ENCODE results near the gene SAPCD1. TPM values are rescaled to one million over a fixed set of nuclear protein-coding genes. Genes with fewer than 3 reads are reported as not detected.

Gene SAPCD1
- total RNA-seq: 1.8 and 2.3 TPM in 2 replicates

GRCh38 chr6:31762356-31762755 is at the start of gene SAPCD1:
SAPCD1 (plus strand) TSS chr6:31762656; CDS start chr6:31763055, 399 bp downstream.

GRCh38 chr6:31715022-31715958 is 47.2 kb upstream of the SAPCD1 start, which contains the start of gene LY6G6D:
LY6G6D (plus strand) TSS chr6:31715348; CDS start chr6:31715356, 8 bp downstream.

GRCh38 chr6:31721351-31722020 is 41.0 kb upstream of the SAPCD1 start, which contains the start of gene LY6G6C:
LY6G6C (minus strand) TSS chr6:31721746; CDS start chr6:31721679, 67 bp downstream.

GRCh38 chr6:31723245-31723979 is 39.0 kb upstream of the SAPCD1 start, which contains the start of gene MPIG6B:
MPIG6B (plus strand) TSS chr6:31723373; CDS start chr6:31723384, 11 bp downstream.

GRCh38 chr6:31728767-31729514 is 33.5 kb upstream of the SAPCD1 start, which contains the start of gene DDAH2:
DDAH2 (minus strand) TSS chr6:31729299; CDS start chr6:31729161, 138 bp downstream.

GRCh38 chr6:31736021-31736767 is 26.3 kb upstream of the SAPCD1 start, which contains the start of gene CLIC1:
CLIC1 (minus strand) TSS chr6:31736530; CDS start chr6:31736300, 230 bp downstream.

GRCh38 chr6:31739639-31740396 is 22.6 kb upstream of the SAPCD1 start, which contains the start of gene MSH5:
MSH5 (plus strand) TSS chr6:31740005; CDS start chr6:31740467, 462 bp downstream.

GRCh38 chr6:31776989-31777666 is 14.7 kb downstream of the SAPCD1 start, which contains the start of gene VWA7:
VWA7 (minus strand) TSS chr6:31777328; CDS start chr6:31776779, 549 bp downstream.

GRCh38 chr6:31795616-31796298 is 33.3 kb downstream of the SAPCD1 start, which contains the start of gene VARS1:
VARS1 (minus strand) TSS chr6:31795752; CDS start chr6:31795217, 535 bp downstream.

GRCh38 chr6:31806470-31807272 is 44.2 kb downstream of the SAPCD1 start, which contains the start of gene LSM2:
LSM2 (minus strand) TSS chr6:31806966; CDS start chr6:31806757, 209 bp downstream.

Other genes with a start within 250 kb of the SAPCD1 start
- gene MCCD1, start 233.7 kb upstream of the SAPCD1 start, total RNA-seq: not detected in 2 replicates
- gene DDX39B, start 220.7 kb upstream of the SAPCD1 start, total RNA-seq: 564 and 622 TPM in 2 replicates
- gene ATP6V1G2, start 216.0 kb upstream of the SAPCD1 start, total RNA-seq: 0.18 and 0.58 TPM in 2 replicates
- gene NFKBIL1, start 215.0 kb upstream of the SAPCD1 start, total RNA-seq: 22.0 and 28.5 TPM in 2 replicates
- gene LTA, start 190.4 kb upstream of the SAPCD1 start, total RNA-seq: not detected in 2 replicates
- gene TNF, start 187.1 kb upstream of the SAPCD1 start, total RNA-seq: not detected in 2 replicates
- not detected in 2 replicates for gene LTB, start 180.2 kb upstream of the SAPCD1 start, total RNA-seq
- gene LST1, start 176.4 kb upstream of the SAPCD1 start, total RNA-seq: not detected in 2 replicates
- not detected in 2 replicates for gene NCR3, start 169.7 kb upstream of the SAPCD1 start, total RNA-seq
- not detected in 2 replicates for gene AIF1, start 147.4 kb upstream of the SAPCD1 start, total RNA-seq
- 77.8 and 81.9 TPM in 2 replicates for gene PRRC2A, start 141.9 kb upstream of the SAPCD1 start, total RNA-seq
- 241 and 292 TPM in 2 replicates for gene BAG6, start 110.0 kb upstream of the SAPCD1 start, total RNA-seq
- 1.4 and 1.7 TPM in 2 replicates for gene APOM, start 106.8 kb upstream of the SAPCD1 start, total RNA-seq
- gene C6orf47, start 101.9 kb upstream of the SAPCD1 start, total RNA-seq: 17.0 and 20.9 TPM in 2 replicates
- 12.4 and 16.1 TPM in 2 replicates for gene GPANK1, start 97.7 kb upstream of the SAPCD1 start, total RNA-seq
- 281 and 300 TPM in 2 replicates for gene CSNK2B, start 96.6 kb upstream of the SAPCD1 start, total RNA-seq
- 0.58 and 2.7 TPM in 2 replicates for gene LY6G5B, start 92.7 kb upstream of the SAPCD1 start, total RNA-seq
- 0.29 and 1.1 TPM in 2 replicates for gene LY6G5C, start 81.6 kb upstream of the SAPCD1 start, total RNA-seq
- gene ABHD16A, start 59.3 kb upstream of the SAPCD1 start, total RNA-seq: 41.6 and 52.5 TPM in 2 replicates
- not detected in 2 replicates for gene LY6G6F, start 55.8 kb upstream of the SAPCD1 start, total RNA-seq
- not detected in 2 replicates for gene LY6G6D, start 47.3 kb upstream of the SAPCD1 start, total RNA-seq
- not detected in 2 replicates for gene LY6G6C, start 40.9 kb upstream of the SAPCD1 start, total RNA-seq
- not detected in 2 replicates for gene MPIG6B, start 39.3 kb upstream of the SAPCD1 start, total RNA-seq
- gene DDAH2, start 33.4 kb upstream of the SAPCD1 start, total RNA-seq: 63.1 and 65.7 TPM in 2 replicates
- gene CLIC1, start 26.1 kb upstream of the SAPCD1 start, total RNA-seq: 1,096 and 1,127 TPM in 2 replicates
- 7.8 and 16.7 TPM in 2 replicates for gene MSH5, start 22.7 kb upstream of the SAPCD1 start, total RNA-seq
- gene VWA7, start 14.7 kb downstream of the SAPCD1 start, total RNA-seq: under 0.01 TPM in 1 of 2 replicates, not detected in the other
- 102 and 105 TPM in 2 replicates for gene VARS1, start 33.1 kb downstream of the SAPCD1 start, total RNA-seq
- 85.3 and 118 TPM in 2 replicates for gene LSM2, start 44.3 kb downstream of the SAPCD1 start, total RNA-seq
- 0.29 and 0.35 TPM in 2 replicates for gene HSPA1L, start 52.6 kb downstream of the SAPCD1 start, total RNA-seq
- gene HSPA1A, start 52.9 kb downstream of the SAPCD1 start, total RNA-seq: 38.1 and 41.2 TPM in 2 replicates
- gene HSPA1B, start 65.1 kb downstream of the SAPCD1 start, total RNA-seq: 59.4 and 73.5 TPM in 2 replicates
- 71.2 and 73.9 TPM in 2 replicates for gene NEU1, start 100.2 kb downstream of the SAPCD1 start, total RNA-seq
- gene SLC44A4, start 116.3 kb downstream of the SAPCD1 start, total RNA-seq: 0.18 TPM in 1 of 2 replicates, not detected in the other
- 44.7 and 47.9 TPM in 2 replicates for gene EHMT2, start 135.0 kb downstream of the SAPCD1 start, total RNA-seq
- gene ZBTB12, start 139.4 kb downstream of the SAPCD1 start, total RNA-seq: 2.0 and 2.3 TPM in 2 replicates
- gene C2, start 165.1 kb downstream of the SAPCD1 start, total RNA-seq: 1.4 and 2.0 TPM in 2 replicates
- 0.86 and 1.6 TPM in 2 replicates for gene CFB, start 183.4 kb downstream of the SAPCD1 start, total RNA-seq
- gene NELFE, start 196.3 kb downstream of the SAPCD1 start, total RNA-seq: 133 and 192 TPM in 2 replicates
- gene SKIC2, start 196.5 kb downstream of the SAPCD1 start, total RNA-seq: 52.8 and 85.6 TPM in 2 replicates
- 12.7 and 16.1 TPM in 2 replicates for gene DXO, start 209.5 kb downstream of the SAPCD1 start, total RNA-seq
- gene C4A, start 219.4 kb downstream of the SAPCD1 start, total RNA-seq: 5.0 and 8.1 TPM in 2 replicates